Transverse colon (tissue), 4 donors: ENCODE results near the gene TMEM131L. TPM values are rescaled to one million over a fixed set of nuclear protein-coding genes. Genes with fewer than 3 reads are reported as not detected.
"Not testable (repeated sequence)": the region's sequence is repeated elsewhere in the genome, so short reads cannot be mapped to it uniquely, and the experiment has no call there.

Experiments used
- DNase-seq: peaks from one replicate; pipeline ENCODE4 v3.0.0-alpha.2; 2019
- H3K27ac ChIP-seq, 4 donors: fragments of 200-600 bp; sonication (generic); 2 replicates each; pipeline ENCODE4 v1.5.1; 2016 to 2018; ENCODE audit warnings: inconsistent platforms in 4 of 4
- H3K27me3 ChIP-seq: fragments of 200-600 bp; sonication (generic); 2 replicates; pipeline ENCODE4 v1.5.1; 2017; ENCODE audit warnings: inconsistent platforms
- H3K36me3 ChIP-seq, 4 donors: fragments of 200-600 bp; sonication (generic); 2 replicates each; pipeline ENCODE4 v1.5.1; 2017 to 2019; ENCODE audit warnings: inconsistent platforms in 4 of 4
- H3K4me1 ChIP-seq, 4 donors: fragments of 200-600 bp; sonication (generic); 2 replicates each; pipeline ENCODE4 v1.5.1; 2017 to 2020; ENCODE audit warnings: inconsistent platforms in 4 of 4
- H3K4me3 ChIP-seq, 4 donors: fragments of 200-600 bp; sonication (generic); 1 replicate in 1 of 4; 2 replicates in 3 of 4; pipeline versions ENCODE4 v1.5.1 to v1.6.1; 2017 to 2019; ENCODE audit warnings: inconsistent platforms in 4 of 4
- H3K9me3 ChIP-seq, 2 donors: fragments of 200-600 bp; sonication (generic); 2 replicates each; pipeline ENCODE4 v1.5.1; 2017 to 2019; ENCODE audit warnings: inconsistent platforms in 2 of 2
- CTCF ChIP-seq, 5 experiments: fragments of 200-600 bp in 3 of 5; fragments of 450-650 bp in 2 of 5; sonication (generic) in 3 of 5; IDR thresholded peaks; 1 replicate in 2 of 5; 2 replicates in 3 of 5; pipeline ENCODE4 v1.5.1; 2016 to 2017; ENCODE audit warnings: antibody characterized with exemption in 5 of 5, inconsistent platforms in 3 of 5, mild to moderate bottlenecking in 2 of 5, moderate library complexity in 1 of 5
- EP300 ChIP-seq: sonication (generic); formaldehyde crosslinking; IDR thresholded peaks from one replicate; pipeline ENCODE4 v1.6.1; 2017; ENCODE audit warnings: antibody characterized with exemption, low read depth
- POLR2A ChIP-seq: fragments of 450-650 bp; IDR thresholded peaks from one replicate; pipeline ENCODE4 v1.6.1; 2016; ENCODE audit warnings: antibody characterized with exemption, mild to moderate bottlenecking, moderate library complexity
- POLR2AphosphoS5 ChIP-seq, 3 donors: sonication (generic); formaldehyde crosslinking; IDR thresholded peaks; one replicate each; pipeline ENCODE4 v1.6.1; 2016; ENCODE audit warnings: antibody characterized with exemption in 3 of 3
- WGBS, 2 donors: methylation state at CpG; one replicate each; pipeline ENCODE4 v1.1.5; 2018; ENCODE audit warnings: low coverage in 1 of 2; 5-methylcytosine and 5-hydroxymethylcytosine counted together
- in situ Hi-C, 4 donors: fragments of 200-750 bp; cut with MboI; loops; one replicate each; pipeline versions ENCODE4 v1.15.0 to v1.15.1; 2017; ENCODE audit warnings: low sequenced_read_pairs in 3 of 4, low pct_ligation_motif_present in 1 of 4, low pct_unique_long_range_greater_than_20kb in 1 of 4
- intact Hi-C: fragments of 100-400 bp; cut with DNase I; formaldehyde crosslinking; loops from one replicate; pipeline ENCODE4 v1.15.1; 2023; ENCODE audit warnings: low total_unique reads
- total RNA-seq, 4 donors: library from RNA; depleted of rRNA; stranded (reverse); fragments of >200 nt; gene quantifications; one replicate each; pipeline ENCODE4 v1.1.0, GENCODE V29; 2016

TMEM131L gene
- total RNA-seq, 4 donors from 2014 or later = 5.2 to 14.8 (median 8.3) TPM

DNA sequence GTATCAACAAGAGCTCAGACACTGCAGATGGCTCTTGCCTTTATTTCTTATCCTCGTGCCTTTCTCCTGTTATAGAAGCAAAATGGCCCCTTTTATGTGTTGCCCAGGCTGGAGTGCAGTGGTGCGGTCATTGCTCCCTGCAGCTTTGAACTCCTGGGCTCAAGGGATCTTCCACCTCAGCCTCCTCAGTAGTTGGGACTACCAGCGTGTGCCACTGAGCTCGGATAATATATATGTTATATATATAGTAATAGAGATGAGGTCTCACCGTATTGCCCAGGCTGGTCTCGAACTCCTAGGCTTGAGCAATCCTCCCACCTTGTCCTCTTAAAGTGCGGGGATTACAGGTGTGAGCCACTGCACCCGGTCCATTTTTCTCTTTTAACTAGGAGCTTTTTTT lies 79.7 kb downstream of the TMEM131L start:
- TF ChIP-seq EP300 = no peak
- TF ChIP-seq POLR2A = no peak
- no peak for TF ChIP-seq CTCF (IDR thresholded peaks at IDR 0.05)
- no peak for TF ChIP-seq POLR2AphosphoS5 (IDR thresholded peaks at IDR 0.05)
- no peaks in the 10 kb centered on the region for H3K4me1 ChIP-seq
- H3K4me3 ChIP-seq = no peak overlapping the region
- H3K27me3 ChIP-seq = no peaks in the 10 kb centered on the region
- H3K36me3 ChIP-seq = no peaks in the 10 kb centered on the region
- DNase-seq = no peak
- intact Hi-C loops (no loop called here), in situ Hi-C loops (no loop called here)
- no peaks in the 10 kb centered on the region for H3K9me3 ChIP-seq
- 88 to 93% methylated on average over 4 to 8 of the region's 8 CpGs for WGBS, 2 donors
- no peak overlapping the region for H3K27ac ChIP-seq

DNA sequence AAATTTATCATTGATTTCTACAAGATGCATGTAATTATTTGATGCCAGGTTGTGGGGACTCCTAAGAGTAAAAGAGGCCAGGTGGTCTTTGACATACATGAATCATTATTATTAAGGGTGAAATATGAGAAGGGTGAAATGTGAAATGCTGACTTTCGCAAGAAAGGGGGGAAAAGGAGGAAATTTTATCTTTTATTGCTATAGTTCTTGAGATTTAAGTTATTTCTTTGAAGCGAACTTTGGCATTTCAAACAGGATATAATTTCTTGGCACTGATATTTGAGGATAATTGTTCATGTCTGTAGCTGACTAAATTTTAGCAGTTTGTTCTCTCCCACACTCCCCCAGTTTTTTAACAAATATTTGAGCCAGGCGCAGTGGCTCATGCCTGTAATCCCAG lies 80.1 kb downstream of the TMEM131L start:
- intact Hi-C loops = no loop called here
- no peaks in the 10 kb centered on the region for H3K36me3 ChIP-seq
- H3K27ac ChIP-seq = no peak overlapping the region
- no peak for TF ChIP-seq POLR2A
- TF ChIP-seq CTCF (IDR thresholded peaks at IDR 0.05) = no peak
- TF ChIP-seq POLR2AphosphoS5 (IDR thresholded peaks at IDR 0.05) = no peak
- no peak for TF ChIP-seq EP300
- 93% methylated on average over 2 to 3 of the region's 3 CpGs for WGBS, 2 donors
- no peak overlapping the region for H3K4me3 ChIP-seq
- DNase-seq = no peak
- in situ Hi-C loops = no loop called here
- no peaks in the 10 kb centered on the region for H3K27me3 ChIP-seq
- H3K4me1 ChIP-seq = no peaks in the 10 kb centered on the region
- no peaks in the 10 kb centered on the region for H3K9me3 ChIP-seq

- no peaks in the 10 kb centered on the region for H3K9me3 ChIP-seq
- in situ Hi-C loops = no loop called here
Observed at GRCh38 chr4:153547520-153547919, 81.4 kb downstream of the TMEM131L start.

GRCh38 chr4:153548907-153549306 lies 82.7 kb downstream of the TMEM131L start:
- intact Hi-C loops, H3K27ac ChIP-seq, H3K4me3 ChIP-seq, DNase-seq, H3K27me3 ChIP-seq, H3K36me3 ChIP-seq, H3K9me3 ChIP-seq, in situ Hi-C loops: not testable (repeated sequence)
- peaks cover 0 to 10% (median 0%) of the 10 kb centered on the region in 4 donors for H3K4me1 ChIP-seq
- WGBS, 2 donors = 88 to 90% methylated on average over 2 to 3 of the region's 3 CpGs

More at GRCh38 chr4:153547520-153547919, 81.4 kb downstream of the TMEM131L start:
- intact Hi-C loops = no loop called here
- Histone ChIP-seq H3K4me3 (no peak overlapping the region), H3K4me1 (no peaks in the 10 kb centered on the region), H3K27me3 (no peaks in the 10 kb centered on the region), H3K27ac (no peak overlapping the region), H3K36me3 (no peaks in the 10 kb centered on the region)
- no peak for DNase-seq
- 83% methylated on average over 5 of the region's 5 CpGs; no CpG with 5 or more reads in 1 of the 2 donors for WGBS, 2 donors
- TF ChIP-seq EP300 (no peak), CTCF (IDR thresholded peaks at IDR 0.05) (no peak), POLR2A (no peak), POLR2AphosphoS5 (IDR thresholded peaks at IDR 0.05) (no peak)

GRCh38 chr4:153549405-153549804 lies 83.2 kb downstream of the TMEM131L start:
- no peaks in the 10 kb centered on the region for H3K9me3 ChIP-seq
- no peak for DNase-seq
- H3K4me3 ChIP-seq = no peak overlapping the region
- H3K27ac ChIP-seq = no peak overlapping the region
- H3K36me3 ChIP-seq = no peaks in the 10 kb centered on the region
- peaks cover 0 to 14% (median under 1%) of the 10 kb centered on the region in 4 donors for H3K4me1 ChIP-seq
- no peaks in the 10 kb centered on the region for H3K27me3 ChIP-seq
- intact Hi-C loops = no loop called here
- TF ChIP-seq EP300 (no peak), CTCF (IDR thresholded peaks at IDR 0.05) (no peak), POLR2A (no peak), POLR2AphosphoS5 (IDR thresholded peaks at IDR 0.05) (no peak)
- 82 to 90% methylated on average over 1 of the region's 1 CpG for WGBS, 2 donors
- in situ Hi-C loops = no loop called here
